ENCODE results near the gene SRC. TPM values are rescaled to one million over a fixed set of nuclear protein-coding genes. Genes with fewer than 3 reads are reported as not detected.

SRC gene
- total and polyA plus RNA-seq, 2 experiments from 2014 or later, result 8.0 to 25.9 TPM

- H3K36me3 ChIP-seq (ENCODE audit: insufficient read depth), result peaks cover 4% of the 10 kb centered on the region; the same call in 1 of the 2 replicates
- no peaks in the 10 kb centered on the region for H3K27me3 ChIP-seq (ENCODE audit: insufficient read depth)
- DNase-seq (ENCODE audit: low spot score), result no peak
- H3K27ac Mint-ChIP-seq, result no peak overlapping the region
- H2AFZ ChIP-seq, result no peak overlapping the region
- no peaks in the 10 kb centered on the region; the same call in 2 of the 3 replicates for H3K4me1 Mint-ChIP-seq
- no peak overlapping the region for H3K4me3 Mint-ChIP-seq
- H3K4me2 ChIP-seq, result no peak overlapping the region
- 0 out of 2 replicates have a peak, but pooled peaks cover 2% of the 10 kb centered on the region for H3F3A ChIP-seq (replicated peaks; ENCODE audit: low read depth)
- H3K4me3 ChIP-seq, result no peak overlapping the region
- H3K79me2 ChIP-seq (replicated peaks; ENCODE audit: insufficient read depth), result peaks cover 13% of the 10 kb centered on the region; the same call in 1 of the 2 replicates
- peaks cover 3% of the 10 kb centered on the region; the same call in 1 of the 2 replicates for H4K20me1 ChIP-seq (replicated peaks; ENCODE audit: insufficient read depth)
- no peak overlapping the region for H3K27ac ChIP-seq (ENCODE audit: low read depth)
- H3K9me2 ChIP-seq (ENCODE audit: insufficient read depth), result 0 out of 2 replicates have a peak, but pooled peaks cover 2% of the 10 kb centered on the region
- no peaks in the 10 kb centered on the region for H3K4me1 ChIP-seq (ENCODE audit: insufficient read depth)
- TF ChIP-seq NANOG (IDR thresholded peaks at IDR 0.05; ENCODE audit: borderline replicate concordance), result no peak
- no peak for TF ChIP-seq EZH2phosphoT487 (IDR thresholded peaks at IDR 0.05; ENCODE audit: unreplicated experiment)
- no peak for TF ChIP-seq EZH2 (IDR thresholded peaks at IDR 0.05; ENCODE audit: low read depth, unreplicated experiment)
- TF ChIP-seq STAT1 (IDR thresholded peaks at IDR 0.05; ENCODE audit: unreplicated experiment), result no peak
- no peak for TF ChIP-seq ZNF331 (CRISPR knock-in tag; IDR thresholded peaks at IDR 0.05; ENCODE audit: low read depth)
- TF ChIP-seq ZNF114 (CRISPR knock-in tag; IDR thresholded peaks at IDR 0.05), result no peak
- TF ChIP-seq, protein P1, sequence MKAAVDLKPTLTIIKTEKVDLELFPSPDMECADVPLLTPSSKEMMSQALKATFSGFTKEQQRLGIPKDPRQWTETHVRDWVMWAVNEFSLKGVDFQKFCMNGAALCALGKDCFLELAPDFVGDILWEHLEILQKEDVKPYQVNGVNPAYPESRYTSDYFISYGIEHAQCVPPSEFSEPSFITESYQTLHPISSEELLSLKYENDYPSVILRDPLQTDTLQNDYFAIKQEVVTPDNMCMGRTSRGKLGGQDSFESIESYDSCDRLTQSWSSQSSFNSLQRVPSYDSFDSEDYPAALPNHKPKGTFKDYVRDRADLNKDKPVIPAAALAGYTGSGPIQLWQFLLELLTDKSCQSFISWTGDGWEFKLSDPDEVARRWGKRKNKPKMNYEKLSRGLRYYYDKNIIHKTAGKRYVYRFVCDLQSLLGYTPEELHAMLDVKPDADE (IDR thresholded peaks at IDR 0.05), result no peak
- no peak for TF ChIP-seq CREB1 (CRISPR knock-in tag; IDR thresholded peaks at IDR 0.05; ENCODE audit: low read depth)
- no peak for TF ChIP-seq ZNF462 (CRISPR knock-in tag; IDR thresholded peaks at IDR 0.05)
- TF ChIP-seq, protein P2, sequence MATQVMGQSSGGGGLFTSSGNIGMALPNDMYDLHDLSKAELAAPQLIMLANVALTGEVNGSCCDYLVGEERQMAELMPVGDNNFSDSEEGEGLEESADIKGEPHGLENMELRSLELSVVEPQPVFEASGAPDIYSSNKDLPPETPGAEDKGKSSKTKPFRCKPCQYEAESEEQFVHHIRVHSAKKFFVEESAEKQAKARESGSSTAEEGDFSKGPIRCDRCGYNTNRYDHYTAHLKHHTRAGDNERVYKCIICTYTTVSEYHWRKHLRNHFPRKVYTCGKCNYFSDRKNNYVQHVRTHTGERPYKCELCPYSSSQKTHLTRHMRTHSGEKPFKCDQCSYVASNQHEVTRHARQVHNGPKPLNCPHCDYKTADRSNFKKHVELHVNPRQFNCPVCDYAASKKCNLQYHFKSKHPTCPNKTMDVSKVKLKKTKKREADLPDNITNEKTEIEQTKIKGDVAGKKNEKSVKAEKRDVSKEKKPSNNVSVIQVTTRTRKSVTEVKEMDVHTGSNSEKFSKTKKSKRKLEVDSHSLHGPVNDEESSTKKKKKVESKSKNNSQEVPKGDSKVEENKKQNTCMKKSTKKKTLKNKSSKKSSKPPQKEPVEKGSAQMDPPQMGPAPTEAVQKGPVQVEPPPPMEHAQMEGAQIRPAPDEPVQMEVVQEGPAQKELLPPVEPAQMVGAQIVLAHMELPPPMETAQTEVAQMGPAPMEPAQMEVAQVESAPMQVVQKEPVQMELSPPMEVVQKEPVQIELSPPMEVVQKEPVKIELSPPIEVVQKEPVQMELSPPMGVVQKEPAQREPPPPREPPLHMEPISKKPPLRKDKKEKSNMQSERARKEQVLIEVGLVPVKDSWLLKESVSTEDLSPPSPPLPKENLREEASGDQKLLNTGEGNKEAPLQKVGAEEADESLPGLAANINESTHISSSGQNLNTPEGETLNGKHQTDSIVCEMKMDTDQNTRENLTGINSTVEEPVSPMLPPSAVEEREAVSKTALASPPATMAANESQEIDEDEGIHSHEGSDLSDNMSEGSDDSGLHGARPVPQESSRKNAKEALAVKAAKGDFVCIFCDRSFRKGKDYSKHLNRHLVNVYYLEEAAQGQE (IDR thresholded peaks at IDR 0.05; ENCODE audit: unreplicated experiment), result no peak
- no peak for TF ChIP-seq POLR2AphosphoS5 (IDR thresholded peaks at IDR 0.05; ENCODE audit: low read depth)
- TF ChIP-seq CTCF (conservative IDR thresholded peaks at IDR 0.05; ENCODE audit: low read depth in 2 of 2), result no peak
- peaks cover 5% of the 10 kb centered on the region; the same call in 2 of the 3 replicates for H3K9me3 Mint-ChIP-seq
- no peaks in the 10 kb centered on the region for H3K27me3 Mint-ChIP-seq (ENCODE audit: insufficient read depth, low read depth, poor library complexity)
- ATAC-seq, result no peak
- peaks cover 35% of the 10 kb centered on the region for H3K36me3 Mint-ChIP-seq (ENCODE audit: low read depth)
These were observed 20.8 kb downstream of the SRC start for GRCh38 chr20:37366743-37367142.
